ENCODE data around the gene FDPS. TPM values are rescaled to one million over a fixed set of nuclear protein-coding genes. Genes with fewer than 3 reads are reported as not detected.
A peak's percentile ranks its signal among the peaks of the same experiment; 100 is the strongest.

Gene FDPS
- total RNA-seq = 232 and 261 TPM in 2 replicates
- long read RNA-seq, transcript FDPS-203 (10 exons, 1,256 nt) = minor isoform, 58 of 237 reads
- long read RNA-seq, transcript FDPS-202 (11 exons, 1,431 nt) = minor isoform, 10 of 237 reads
- long read RNA-seq, transcript FDPS-206 (10 exons, 1,178 nt) = major isoform, 69 of 237 reads
- long read RNA-seq, transcript FDPS-221 (10 exons, 1,198 nt) = minor isoform, 22 of 237 reads
- long read RNA-seq, partial matches to known transcripts = 17 of 237 reads
- long read RNA-seq, other reads (novel, unspliced or antisense) = 54 of 237 reads

DNA sequence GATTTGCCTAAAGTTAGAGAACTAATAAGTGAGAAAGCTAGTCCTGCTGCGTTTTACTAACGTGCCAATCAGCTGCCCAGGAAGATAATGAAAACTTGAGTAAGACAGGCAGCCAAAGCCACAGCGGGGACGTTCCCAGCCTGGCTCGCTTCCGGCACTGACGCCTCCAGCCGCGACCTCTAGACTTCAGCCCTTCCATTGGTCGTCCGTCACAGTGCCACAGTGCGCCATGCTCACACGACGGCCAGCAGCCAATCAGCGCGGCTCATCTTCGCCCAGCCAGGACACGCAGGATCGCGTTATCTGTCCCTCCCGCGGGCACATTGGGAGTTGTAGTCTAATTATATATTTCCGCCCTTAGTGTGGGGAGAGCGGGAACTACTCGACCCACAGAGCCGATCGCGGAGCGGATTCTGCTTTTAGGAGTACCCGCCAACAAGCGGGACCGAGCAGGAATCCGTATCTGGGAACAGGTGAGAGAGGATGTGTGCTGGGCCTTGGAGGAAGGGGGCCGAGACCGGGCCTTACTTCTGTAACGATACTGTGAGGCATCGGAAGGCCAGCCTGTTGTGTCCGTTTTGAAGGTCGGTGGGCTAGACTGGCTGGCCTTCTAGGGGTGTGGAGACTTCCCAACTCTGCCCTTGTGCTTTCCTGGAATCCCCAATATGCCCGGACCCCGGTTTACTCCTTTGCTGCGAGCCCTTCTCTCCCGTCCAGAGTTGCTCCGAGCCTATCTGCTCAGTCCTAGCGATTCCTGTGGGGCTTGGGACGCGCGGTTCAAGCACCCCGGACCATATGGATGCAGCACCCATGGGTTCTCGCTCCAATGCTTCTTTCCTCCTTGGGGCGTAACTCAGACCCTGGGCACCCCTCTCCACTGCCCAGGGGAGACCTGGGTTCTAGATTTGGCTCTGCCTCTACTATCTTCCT, at the start of gene FDPS:
Gene FDPS (plus strand): TSS at position 374 of the 930 bp plus-strand sequence. CDS start 924 bp downstream, outside the sequence.
- Mint-ChIP-seq H3K4me1 (ENCODE audit: low read depth) (peaks cover 15% of the 10 kb centered on the region), H3K4me3 (ENCODE audit: low read depth) (peak within 1 kb of the TSS; percentile 96), H3K27ac (peak within 1 kb of the TSS; percentile 98), H3K9me3 (ENCODE audit: low read depth) (no peaks in the 10 kb centered on the region), H3K36me3 (ENCODE audit: insufficient read depth) (peaks cover 10% of the 10 kb centered on the region), H3K27me3 (no peaks in the 10 kb centered on the region)
- DNase-seq (ENCODE audit: low spot score, unreplicated experiment) = peak; percentile 86
- TF ChIP-seq, protein P1, sequence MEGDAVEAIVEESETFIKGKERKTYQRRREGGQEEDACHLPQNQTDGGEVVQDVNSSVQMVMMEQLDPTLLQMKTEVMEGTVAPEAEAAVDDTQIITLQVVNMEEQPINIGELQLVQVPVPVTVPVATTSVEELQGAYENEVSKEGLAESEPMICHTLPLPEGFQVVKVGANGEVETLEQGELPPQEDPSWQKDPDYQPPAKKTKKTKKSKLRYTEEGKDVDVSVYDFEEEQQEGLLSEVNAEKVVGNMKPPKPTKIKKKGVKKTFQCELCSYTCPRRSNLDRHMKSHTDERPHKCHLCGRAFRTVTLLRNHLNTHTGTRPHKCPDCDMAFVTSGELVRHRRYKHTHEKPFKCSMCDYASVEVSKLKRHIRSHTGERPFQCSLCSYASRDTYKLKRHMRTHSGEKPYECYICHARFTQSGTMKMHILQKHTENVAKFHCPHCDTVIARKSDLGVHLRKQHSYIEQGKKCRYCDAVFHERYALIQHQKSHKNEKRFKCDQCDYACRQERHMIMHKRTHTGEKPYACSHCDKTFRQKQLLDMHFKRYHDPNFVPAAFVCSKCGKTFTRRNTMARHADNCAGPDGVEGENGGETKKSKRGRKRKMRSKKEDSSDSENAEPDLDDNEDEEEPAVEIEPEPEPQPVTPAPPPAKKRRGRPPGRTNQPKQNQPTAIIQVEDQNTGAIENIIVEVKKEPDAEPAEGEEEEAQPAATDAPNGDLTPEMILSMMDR (IDR thresholded peaks at IDR 0.05; ENCODE audit: unreplicated experiment) = peak; percentile 11

DNA sequence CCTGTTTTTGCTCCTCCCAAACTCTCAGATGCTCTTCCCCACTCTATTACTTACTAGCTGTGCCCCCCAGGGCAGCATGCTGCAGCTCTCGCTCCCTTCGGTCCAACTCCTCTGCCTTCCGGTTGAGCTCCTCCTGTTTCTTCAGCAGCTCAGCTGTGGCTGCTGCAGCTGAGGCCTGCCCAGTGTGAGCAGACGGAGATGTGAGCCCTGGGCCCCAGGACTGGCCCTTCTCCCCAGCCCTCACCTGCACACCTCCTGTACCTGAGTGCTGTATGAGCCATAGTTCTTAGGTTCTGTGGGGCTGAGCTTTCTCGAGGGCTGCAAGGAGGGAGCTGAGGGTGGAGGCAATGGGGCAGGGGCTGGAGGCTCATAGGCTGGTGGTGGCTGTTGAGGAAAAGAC, 48.4 kb upstream of the FDPS start:
- Mint-ChIP-seq H3K4me1 (ENCODE audit: low read depth) (peaks cover 24% of the 10 kb centered on the region), H3K27me3 (no peaks in the 10 kb centered on the region), H3K9me3 (ENCODE audit: low read depth) (no peaks in the 10 kb centered on the region), H3K36me3 (ENCODE audit: insufficient read depth) (peaks cover 15% of the 10 kb centered on the region), H3K27ac (peak overlapping the region; percentile 72), H3K4me3 (ENCODE audit: low read depth) (peak overlapping the region; percentile 94)
- TF ChIP-seq, protein P1 (IDR thresholded peaks at IDR 0.05; ENCODE audit: unreplicated experiment) = no peak
- DNase-seq (ENCODE audit: low spot score, unreplicated experiment) = no peak

DNA sequence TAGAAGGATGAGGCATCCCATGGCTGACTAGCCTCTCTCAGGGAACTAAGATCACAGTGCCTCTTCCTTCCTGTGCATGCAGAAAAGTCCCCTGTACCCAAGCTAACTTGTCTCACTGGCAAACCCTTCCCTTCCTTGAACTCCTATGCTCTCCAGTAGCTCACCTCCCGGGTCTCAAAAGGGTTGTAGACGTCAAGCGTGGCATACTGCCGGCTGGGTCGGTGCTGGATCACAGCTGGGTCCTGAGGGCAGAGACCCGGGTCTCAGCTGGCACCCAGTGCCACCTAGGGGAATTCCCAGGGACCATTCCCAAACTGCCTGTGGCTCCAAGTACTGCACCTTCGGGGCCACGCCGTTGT, 47.2 kb upstream of the FDPS start:
- H3K4me1 Mint-ChIP-seq (ENCODE audit: low read depth) = peaks cover 20% of the 10 kb centered on the region
- TF ChIP-seq, protein P1 (IDR thresholded peaks at IDR 0.05; ENCODE audit: unreplicated experiment) = peak; percentile 34
- no peak for DNase-seq (ENCODE audit: low spot score, unreplicated experiment)
- H3K9me3 Mint-ChIP-seq (ENCODE audit: low read depth) = no peaks in the 10 kb centered on the region
- peaks cover 19% of the 10 kb centered on the region for H3K36me3 Mint-ChIP-seq (ENCODE audit: insufficient read depth)
- H3K27me3 Mint-ChIP-seq = no peaks in the 10 kb centered on the region
- H3K27ac Mint-ChIP-seq = peak overlapping the region; percentile 94
- peak overlapping the region; percentile 94 for H3K4me3 Mint-ChIP-seq (ENCODE audit: low read depth)

- H3K36me3 Mint-ChIP-seq (ENCODE audit: insufficient read depth) = peaks cover 17% of the 10 kb centered on the region
- H3K9me3 Mint-ChIP-seq (ENCODE audit: low read depth) = no peaks in the 10 kb centered on the region
- peak within 1 kb of the TSS; percentile 94 for H3K27ac Mint-ChIP-seq
- TF ChIP-seq, protein P1 (IDR thresholded peaks at IDR 0.05; ENCODE audit: unreplicated experiment) = no peak
- no peaks in the 10 kb centered on the region for H3K27me3 Mint-ChIP-seq
- H3K4me3 Mint-ChIP-seq (ENCODE audit: low read depth) = peak within 1 kb of the TSS; percentile 94
- peaks cover 20% of the 10 kb centered on the region for H3K4me1 Mint-ChIP-seq (ENCODE audit: low read depth)
- DNase-seq (ENCODE audit: low spot score, unreplicated experiment) = peak; percentile 83
Measured at GRCh38 chr1:155261852-155262673, 46.6 kb upstream of the FDPS start, which contains the start of gene SCAMP3. SCAMP3 (minus strand) TSS chr1:155262360; CDS start chr1:155262151, 209 bp downstream.
